HG02981 (cell line): Measurements from ENCODE around the gene AATF.

Experiments used
- ATAC-seq: cut with Tn5 transposase; IDR thresholded peaks from one replicate; pipeline ENCODE4 v1.9.1; 2021; ENCODE audit warnings: mild to moderate bottlenecking, moderate library complexity; ENCODE audit not compliant: unreplicated experiment

AATF gene

GRCh38 chr17:36940313-36941264, 8.2 kb upstream of the AATF start:
- ATAC-seq: no peak

- ATAC-seq: no peak
Observed at GRCh38 chr17:36941265-36942010, 7.3 kb upstream of the AATF start.

GRCh38 chr17:36942019-36942599, 6.6 kb upstream of the AATF start:
- ATAC-seq: no peak

GRCh38 chr17:36942631-36943125, 6.1 kb upstream of the AATF start:
- ATAC-seq: no peak

GRCh38 chr17:36943250-36944191, 5.2 kb upstream of the AATF start:
- no peak for ATAC-seq

- ATAC-seq: no peak
Observed at GRCh38 chr17:36944553-36944952, 4.2 kb upstream of the AATF start.

GRCh38 chr17:36945140-36945539, 3.6 kb upstream of the AATF start:
- no peak for ATAC-seq

GRCh38 chr17:36945959-36946725, 2.6 kb upstream of the AATF start:
- ATAC-seq: no peak

- no peak for ATAC-seq
Observed at GRCh38 chr17:36946726-36947091, 2.0 kb upstream of the AATF start.

- no peak for ATAC-seq
Observed at GRCh38 chr17:36947922-36948716, 635 bp upstream of the AATF start.

GRCh38 chr17:36949461-36949927, 740 bp downstream of the AATF start:
- ATAC-seq: no peak

GRCh38 chr17:36950027-36950426, 1.3 kb downstream of the AATF start:
- ATAC-seq: no peak

GRCh38 chr17:36951084-36951789, 2.5 kb downstream of the AATF start:
- no peak for ATAC-seq

GRCh38 chr17:36971508-36971907, 22.8 kb downstream of the AATF start:
- no peak for ATAC-seq

GRCh38 chr17:36972186-36972700, 23.5 kb downstream of the AATF start:
- no peak for ATAC-seq

- no peak for ATAC-seq
Observed at GRCh38 chr17:36972905-36973304, 24.2 kb downstream of the AATF start.

- no peak for ATAC-seq
Observed at GRCh38 chr17:36975922-36976515, 27.3 kb downstream of the AATF start.
